Heart left ventricle (tissue), 16 donors: ENCODE data around the gene POLD4. TPM values are rescaled to one million over a fixed set of nuclear protein-coding genes. Genes with fewer than 3 reads are reported as not detected.

Source experiments
- ATAC-seq, 4 donors: fragments of 200-7000 bp; cut with Tn5 transposase; one replicate each; pipeline ENCODE4 v1.9.1; 2020 to 2022; ENCODE audit warnings: moderate library complexity in 4 of 4, mild to moderate bottlenecking in 3 of 4, moderate number of reproducible peaks in 1 of 4
- DNase-seq, 5 donors: peaks; one replicate each; pipeline ENCODE4 v3.0.0-alpha.2; 2020
- H3K27ac ChIP-seq, 12 donors: fragments of 200-600 bp; sonication (generic) in 4 of 12; one replicate each; pipeline versions ENCODE4 v1.5.0 to v1.8.0; 2016 to 2022; ENCODE audit warnings: mild to moderate bottlenecking in 2 of 12
- H3K27me3 ChIP-seq, 9 donors: fragments of 200-600 bp; sonication (generic) in 2 of 9; one replicate each; pipeline versions ENCODE4 v1.5.1 to v1.8.0; 2016 to 2022; ENCODE audit warnings: mild to moderate bottlenecking in 3 of 9
- H3K36me3 ChIP-seq, 9 donors: fragments of 200-600 bp; sonication (generic) in 2 of 9; one replicate each; pipeline versions ENCODE4 v1.5.0 to v1.8.0; 2018 to 2022; ENCODE audit warnings: mild to moderate bottlenecking in 2 of 9
- H3K4me1 ChIP-seq, 12 donors: fragments of 200-600 bp; sonication (generic) in 4 of 12; one replicate each; pipeline versions ENCODE4 v1.5.0 to v1.8.0; 2016 to 2022; ENCODE audit warnings: mild to moderate bottlenecking in 3 of 12
- H3K4me3 ChIP-seq, 12 donors: fragments of 200-600 bp; sonication (generic) in 4 of 12; one replicate each; pipeline versions ENCODE4 v1.5.0 to v1.8.0; 2017 to 2022; ENCODE audit warnings: mild to moderate bottlenecking in 9 of 12, moderate library complexity in 4 of 12
- H3K9me3 ChIP-seq, 12 donors: fragments of 200-600 bp; sonication (generic) in 4 of 12; one replicate each; pipeline versions ENCODE4 v1.5.0 to v1.8.0; 2016 to 2022; ENCODE audit warnings: mild to moderate bottlenecking in 1 of 12
- POLR2A ChIP-seq, 2 donors: fragments of 450-650 bp; IDR thresholded peaks; one replicate each; pipeline ENCODE4 v1.6.1; 2017; ENCODE audit warnings: antibody characterized with exemption in 2 of 2, mild to moderate bottlenecking in 2 of 2, moderate library complexity in 2 of 2
- WGBS, 4 donors: extraction: QIAGEN DNeasy Blood & Tissue Kit in 2 of 4; methylation state at CpG; one replicate each; pipeline versions ENCODE4 v1.1.5 to v1.1.7; 2013 to 2018; 5-methylcytosine and 5-hydroxymethylcytosine counted together
- intact Hi-C, 10 donors: fragments of 100-400 bp; cut with DNase I; formaldehyde crosslinking; loops; one replicate each; pipeline versions ENCODE4 v1.11.1 to v1.14.2; 2022
- polyA plus RNA-seq, 2 donors: library from polyadenylated mRNA; stranded (reverse); fragments of 200-250 nt; gene quantifications; one replicate each; pipeline ENCODE4 v1.2.3, GENCODE V29; 2013
- total RNA-seq, 9 donors: library from RNA; depleted of rRNA in 2 of 9; stranded (reverse); fragments of >200 nt in 2 of 9; fragmentation: NEBNext Ultra II Directional in 3 of 9; extraction: Animal tissue kit (Norgen Biotek cat#: 25700) in 3 of 9; gene quantifications; one replicate each; pipeline versions ENCODE4 v1.1.0 to v1.2.4, GENCODE V29; 2016 to 2023
- TF ChIP-seq, protein P1 (sequence below), 12 donors: fragments of 200-600 bp; sonication (generic) in 4 of 12; IDR thresholded peaks; one replicate each; pipeline versions ENCODE4 v1.5.0 to v1.8.0; 2018 to 2022; ENCODE audit warnings: antibody characterized with exemption in 12 of 12, mild to moderate bottlenecking in 5 of 12
- donor health status: ischemic (EF 13 %, LVEDD 7.1; RV severe dilation, severe dysfunction).
- donor health status: healthy with polysubstance abuse.
- donor health status: DM: no; HTN: yes; CAD: no.
- donor health status: DM: no; HTN: no; CAD: no.
- donor health status: ischemic (EF 25% LVEDD 6.9; RV normal size, moderate dysfunction).
- donor health status: ischemic (EF 25% LVEDD 5.7; RV mildly dilated, moderate dysfunction).
- donor health status: healthy.
- donor health status: DM: yes; HTN: yes; CAD: no.
- donor health status: ischemic (EF 35%, LVEDD 5.7; RV mildly dilated, moderate dysfunction).
- donor health status: nonischemic (EF 11% LVEDD 7.7; RV severe dilation, severe dysfunction).
- donor health status: DM: yes; HTN: yes; CAD: no.
- donor health status: PGD.
- donor health status: ischemic (EF 29% LVEDD 5.4; RV normal size, mild dysfunction).
- donor health status: nonischemic (EF 23%, LVEDD 6.1; RV moderate dilation, normal function).

Gene POLD4
- total and polyA plus RNA-seq, 11 donors: 36.0 to 164 (median 59.1) TPM

DNA sequence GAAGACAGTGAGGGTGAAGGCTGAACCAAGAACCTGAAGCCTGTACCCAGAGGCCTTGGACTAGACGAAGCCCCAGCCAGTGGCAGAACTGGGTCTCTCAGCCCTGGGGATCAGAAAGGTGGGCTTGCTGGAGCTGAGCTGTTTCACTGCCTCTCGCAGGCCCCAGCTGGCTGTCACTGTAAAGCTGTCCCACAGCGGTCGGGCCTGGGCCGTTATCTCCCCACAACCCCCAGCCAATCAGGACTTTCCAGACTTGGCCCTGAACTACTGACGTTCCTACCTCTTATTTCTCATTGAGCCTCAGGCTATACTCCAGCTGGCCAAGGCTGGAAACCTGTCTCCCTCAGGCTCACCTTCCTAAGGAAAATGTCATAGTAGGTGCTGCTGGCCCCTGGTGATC lies 44.2 kb upstream of the POLD4 start:
- 35 to 56% (median 48%) methylated on average over 6 of the region's 6 CpGs for WGBS, 4 donors
- peak overlapping the region in 1 of 12 donors; percentile 14 for H3K27ac ChIP-seq
- DNase-seq (no peak), ATAC-seq (no peak)
- peaks cover 0 to 54% (median 35%) of the 10 kb centered on the region in 12 donors for H3K4me1 ChIP-seq
- TF ChIP-seq POLR2A (IDR thresholded peaks at IDR 0.05): no peak
- TF ChIP-seq, protein P1, sequence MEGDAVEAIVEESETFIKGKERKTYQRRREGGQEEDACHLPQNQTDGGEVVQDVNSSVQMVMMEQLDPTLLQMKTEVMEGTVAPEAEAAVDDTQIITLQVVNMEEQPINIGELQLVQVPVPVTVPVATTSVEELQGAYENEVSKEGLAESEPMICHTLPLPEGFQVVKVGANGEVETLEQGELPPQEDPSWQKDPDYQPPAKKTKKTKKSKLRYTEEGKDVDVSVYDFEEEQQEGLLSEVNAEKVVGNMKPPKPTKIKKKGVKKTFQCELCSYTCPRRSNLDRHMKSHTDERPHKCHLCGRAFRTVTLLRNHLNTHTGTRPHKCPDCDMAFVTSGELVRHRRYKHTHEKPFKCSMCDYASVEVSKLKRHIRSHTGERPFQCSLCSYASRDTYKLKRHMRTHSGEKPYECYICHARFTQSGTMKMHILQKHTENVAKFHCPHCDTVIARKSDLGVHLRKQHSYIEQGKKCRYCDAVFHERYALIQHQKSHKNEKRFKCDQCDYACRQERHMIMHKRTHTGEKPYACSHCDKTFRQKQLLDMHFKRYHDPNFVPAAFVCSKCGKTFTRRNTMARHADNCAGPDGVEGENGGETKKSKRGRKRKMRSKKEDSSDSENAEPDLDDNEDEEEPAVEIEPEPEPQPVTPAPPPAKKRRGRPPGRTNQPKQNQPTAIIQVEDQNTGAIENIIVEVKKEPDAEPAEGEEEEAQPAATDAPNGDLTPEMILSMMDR (IDR thresholded peaks at IDR 0.05): no peak
- no peaks in the 10 kb centered on the region for H3K27me3 ChIP-seq
- no peak overlapping the region for H3K4me3 ChIP-seq
- no peaks in the 10 kb centered on the region for H3K9me3 ChIP-seq
- intact Hi-C loops: loop anchor here in 1 of 10 donors (5.0 kb wide), 1 partner anchor 110 kb away; the partner anchor contains the start of genes CDK2AP2 and PITPNM1
- peaks cover 0 to 55% (median 42%) of the 10 kb centered on the region in 9 donors for H3K36me3 ChIP-seq

- Histone ChIP-seq H3K36me3 (peaks cover 0 to 55% (median 42%) of the 10 kb centered on the region in 9 donors), H3K27ac (peak overlapping the region in 2 of 12 donors; percentile 14 to 18), H3K27me3 (no peaks in the 10 kb centered on the region), H3K4me1 (peaks cover 0 to 52% (median 33%) of the 10 kb centered on the region in 12 donors), H3K9me3 (no peaks in the 10 kb centered on the region), H3K4me3 (no peak overlapping the region)
- DNase-seq: peak in 1 of 5 donors; percentile 37
- 54 to 72% (median 60%) methylated on average over 13 of the region's 13 CpGs for WGBS, 4 donors
- TF ChIP-seq POLR2A (IDR thresholded peaks at IDR 0.05): no peak
- TF ChIP-seq, protein P1 (IDR thresholded peaks at IDR 0.05): no peak
- no peak for ATAC-seq
- intact Hi-C loops: loop anchor here in 1 of 10 donors (5.0 kb wide), 1 partner anchor 111 kb away; the partner anchor contains the start of genes CDK2AP2 and PITPNM1
Observed at GRCh38 chr11:67396587-67397389, 43.4 kb upstream of the POLD4 start.

GRCh38 chr11:67396259-67396581 lies 42.9 kb upstream of the POLD4 start:
- H3K4me1 ChIP-seq: peaks cover 0 to 55% (median 33%) of the 10 kb centered on the region in 12 donors
- DNase-seq: no peak
- whole genome bisulfite sequencing, 4 donors: 88 to 95% (median 91%) methylated on average over 7 of the region's 7 CpGs
- no peaks in the 10 kb centered on the region for H3K9me3 ChIP-seq
- intact Hi-C loops: loop anchor here in 1 of 10 donors (5.0 kb wide), 1 partner anchor 111 kb away; the partner anchor contains the start of genes CDK2AP2 and PITPNM1
- peaks cover 0 to 55% (median 42%) of the 10 kb centered on the region in 9 donors for H3K36me3 ChIP-seq
- H3K27me3 ChIP-seq: no peaks in the 10 kb centered on the region
- no peak overlapping the region for H3K27ac ChIP-seq
- ATAC-seq: no peak
- TF ChIP-seq, protein P1 (IDR thresholded peaks at IDR 0.05): no peak
- no peak for TF ChIP-seq POLR2A (IDR thresholded peaks at IDR 0.05)
- no peak overlapping the region for H3K4me3 ChIP-seq

- Histone ChIP-seq H3K4me3 (no peak overlapping the region), H3K4me1 (peaks cover 0 to 59% (median 33%) of the 10 kb centered on the region in 12 donors), H3K36me3 (peaks cover 0 to 55% (median 42%) of the 10 kb centered on the region in 9 donors)
Observed at GRCh38 chr11:67395555-67396258, 42.4 kb upstream of the POLD4 start.

More at GRCh38 chr11:67395555-67396258, 42.4 kb upstream of the POLD4 start:
- ATAC-seq (no peak), DNase-seq (peak in 1 of 5 donors; percentile 54)
- no peak overlapping the region for H3K27ac ChIP-seq
- WGBS, 4 donors: 85 to 88% (median 87%) methylated on average over 19 of the region's 19 CpGs
- intact Hi-C loops: loop anchor here in 1 of 10 donors (5.0 kb wide), 1 partner anchor 112 kb away; the partner anchor contains the start of genes CDK2AP2 and PITPNM1
- TF ChIP-seq, protein P1 (IDR thresholded peaks at IDR 0.05): no peak
- TF ChIP-seq POLR2A (IDR thresholded peaks at IDR 0.05): no peak
- H3K27me3 ChIP-seq: no peaks in the 10 kb centered on the region
- H3K9me3 ChIP-seq: no peaks in the 10 kb centered on the region
